ENCODE results near the gene MBNL1.

DNA sequence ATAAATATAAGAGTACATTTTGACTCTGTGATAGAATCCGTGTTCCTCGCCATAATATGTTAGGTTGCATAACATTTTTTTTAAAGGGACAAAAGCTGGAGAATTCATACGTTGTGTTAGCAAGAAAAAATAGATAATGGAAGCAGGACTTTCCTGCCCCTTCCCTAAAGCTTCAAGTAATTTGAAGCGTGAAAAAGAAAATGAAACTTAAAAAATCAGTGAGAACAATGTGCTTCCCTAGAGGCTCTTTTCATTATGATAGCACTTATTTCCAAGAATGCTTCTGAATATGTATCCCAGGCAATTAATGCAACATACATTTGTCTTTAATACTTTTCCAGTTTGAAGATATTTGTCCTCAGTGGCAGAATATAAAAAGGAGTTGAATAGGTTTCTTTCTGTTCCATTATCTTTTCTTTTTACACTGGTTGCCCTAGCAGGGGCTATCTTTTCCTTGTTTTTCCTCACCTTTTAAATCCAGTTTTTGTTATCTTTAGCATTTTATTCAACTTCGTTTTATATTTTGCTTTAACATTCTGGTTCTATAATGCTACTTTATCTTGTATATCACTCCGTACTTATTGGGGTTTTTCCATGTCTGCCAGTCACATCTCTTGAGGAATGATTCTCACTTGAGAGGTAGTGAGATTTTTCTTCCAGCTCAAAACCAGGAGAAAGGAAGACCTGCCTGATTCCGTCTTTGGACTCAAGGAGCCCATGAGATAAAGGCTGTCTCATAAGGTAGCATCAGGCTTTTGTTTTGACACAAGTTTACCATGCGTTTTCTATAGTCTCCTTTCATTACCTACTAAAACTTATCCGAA lies 113.8 kb downstream of the MBNL1 start:
- TF ChIP-seq POLR2A (IDR thresholded peaks at IDR 0.05; ENCODE audit: low read length), result no peak
- no peak for TF ChIP-seq GATA1 (IDR thresholded peaks at IDR 0.05; ENCODE audit: low read depth, low read length)

Measured in erythroblast (primary cell).